Fibroblast of the aortic adventitia (primary cell): ENCODE results near the gene FGF14. TPM values are rescaled to one million over a fixed set of nuclear protein-coding genes. Genes with fewer than 3 reads are reported as not detected.
A peak's percentile ranks its signal among the peaks of the same experiment; 100 is the strongest.

Experiments
- DNase-seq: peaks from one replicate; pipeline ENCODE4 v3.0.0-alpha.2; 2010; ENCODE audit warnings: low read depth
- H3K4me3 ChIP-seq: 2 replicates; pipeline ENCODE4 v1.5.1; 2011; ENCODE audit warnings: low read depth, mild to moderate bottlenecking, control low read depth, low read length, moderate library complexity
- CTCF ChIP-seq: IDR thresholded peaks from 2 replicates; pipeline ENCODE4 v1.5.1; 2011; ENCODE audit warnings: mild to moderate bottlenecking, low read length, control low read depth, inconsistent platforms; ENCODE audit not compliant: insufficient read depth
- total RNA-seq: library from RNA; depleted of rRNA; stranded (reverse); fragments of >200 nt; gene quantifications from 2 replicates; pipeline ENCODE4 v1.2.3, GENCODE V29; 2012; ENCODE audit warnings: low replicate concordance

The FGF14 gene
- total RNA-seq, 1 donor: 1.4 TPM

DNA sequence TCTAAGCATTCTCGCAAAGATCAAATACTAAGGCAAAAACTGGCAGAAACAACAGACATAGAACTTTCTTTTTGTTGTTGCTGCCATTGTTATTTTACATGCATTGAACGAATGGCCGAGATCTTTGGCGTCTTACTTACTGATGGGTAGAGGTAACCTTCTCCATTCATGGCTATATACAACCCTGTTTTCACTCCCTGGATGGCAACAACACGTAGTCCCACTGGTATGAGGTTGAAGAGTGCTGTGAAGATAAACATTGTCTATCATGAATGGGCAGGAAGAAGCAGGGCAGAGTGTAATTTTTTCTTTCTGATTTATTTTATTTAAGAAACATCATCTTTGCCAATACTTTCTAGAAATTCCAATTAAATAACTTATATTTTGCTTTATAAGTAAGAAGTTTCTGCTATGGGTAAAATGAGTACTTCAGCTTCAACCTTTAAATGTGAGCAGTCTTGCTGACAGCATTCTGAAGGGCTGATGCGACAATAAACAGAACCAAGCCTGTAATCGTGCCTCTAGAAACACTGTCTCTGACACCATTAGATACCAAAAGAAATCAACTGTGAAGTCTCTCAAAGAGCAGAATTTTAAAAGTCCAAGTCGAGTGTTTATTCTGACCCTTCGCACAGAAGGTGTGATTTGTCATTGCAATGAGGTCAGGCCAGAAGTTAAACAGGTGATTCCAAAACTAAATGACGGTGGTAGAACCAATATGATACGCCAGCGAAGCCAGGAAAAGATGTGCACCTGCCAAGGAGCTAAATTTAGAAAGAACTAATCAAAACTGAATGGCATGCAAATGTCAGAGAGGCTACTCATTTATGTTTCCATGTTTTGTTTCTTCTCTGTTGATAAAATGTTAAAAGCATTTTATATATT, 533.0 kb downstream of the FGF14 start:
- no peak for TF ChIP-seq CTCF

DNA sequence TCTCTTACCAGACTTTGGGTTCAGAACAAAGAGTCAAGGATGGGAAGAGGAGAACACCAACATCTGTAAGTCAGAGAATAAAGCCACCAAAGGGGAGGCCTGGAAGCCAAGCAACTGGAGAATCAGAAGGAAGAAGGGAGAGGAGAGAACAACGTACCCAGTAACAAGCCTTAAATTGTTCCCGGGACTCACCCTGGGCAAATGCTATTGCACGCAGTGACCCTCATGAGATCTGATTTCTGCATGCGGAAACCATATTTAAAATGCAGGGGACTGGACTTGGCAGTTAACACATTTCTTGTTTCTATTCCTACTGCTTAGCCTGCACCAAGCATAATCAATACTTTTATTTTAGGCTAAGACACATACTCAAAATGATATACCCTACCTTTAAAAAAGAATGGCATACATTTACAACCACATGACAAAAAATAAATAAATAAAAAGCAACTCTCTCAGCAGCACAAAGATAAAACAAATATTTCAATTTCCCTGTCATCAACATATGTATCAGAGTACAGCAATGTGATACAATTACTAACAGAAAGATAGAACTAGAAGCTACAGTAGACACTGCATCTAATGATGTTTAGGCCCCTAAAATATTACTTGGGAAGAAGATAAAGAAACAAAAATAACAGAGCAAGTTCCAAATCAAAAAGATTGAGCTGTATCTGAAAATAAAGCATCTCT, 534.8 kb downstream of the FGF14 start:
- TF ChIP-seq CTCF: no peak
- no peak for DNase-seq
- H3K4me3 ChIP-seq: no peak overlapping the region

More for the DNA sequence above, 533.0 kb downstream of the FGF14 start:
- DNase-seq: no peak
- no peak overlapping the region for H3K4me3 ChIP-seq

GRCh38 chr13:101858860-101859259, 543.0 kb downstream of the FGF14 start:
- no peak for TF ChIP-seq CTCF
- H3K4me3 ChIP-seq: no peak overlapping the region
- no peak for DNase-seq

DNA sequence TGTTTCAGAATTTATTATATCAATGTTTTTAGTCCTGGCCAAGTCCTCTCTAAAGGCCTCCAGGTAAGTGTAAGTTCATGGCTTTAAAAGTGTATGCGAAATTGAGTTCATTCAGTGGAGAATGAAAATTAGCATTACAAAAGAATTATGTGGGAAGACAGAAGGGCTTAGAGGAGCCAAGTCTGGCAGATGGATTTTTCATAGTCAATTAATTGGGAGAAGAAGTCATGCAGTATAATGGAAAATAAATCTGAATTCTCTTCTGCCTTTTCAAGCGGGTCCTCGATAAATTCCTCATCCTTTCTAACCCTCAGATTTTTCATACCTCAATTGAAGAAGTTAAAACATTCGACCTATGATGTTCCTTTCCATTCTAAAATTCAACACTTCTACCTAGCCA, 555.1 kb downstream of the FGF14 start:
- no peak for DNase-seq
- no peak for TF ChIP-seq CTCF
- no peak overlapping the region for H3K4me3 ChIP-seq

- TF ChIP-seq CTCF: no peak
- peak; percentile 2 for DNase-seq
- no peak overlapping the region for H3K4me3 ChIP-seq
Observed at GRCh38 chr13:101846249-101846648, 555.6 kb downstream of the FGF14 start.

GRCh38 chr13:101845245-101846020, 556.4 kb downstream of the FGF14 start:
- TF ChIP-seq CTCF: no peak
- H3K4me3 ChIP-seq: no peak overlapping the region
- DNase-seq: no peak
